ENCODE data around the gene GNAZ.
A peak's percentile ranks its signal among the peaks of the same experiment; 100 is the strongest.

The GNAZ gene

DNA sequence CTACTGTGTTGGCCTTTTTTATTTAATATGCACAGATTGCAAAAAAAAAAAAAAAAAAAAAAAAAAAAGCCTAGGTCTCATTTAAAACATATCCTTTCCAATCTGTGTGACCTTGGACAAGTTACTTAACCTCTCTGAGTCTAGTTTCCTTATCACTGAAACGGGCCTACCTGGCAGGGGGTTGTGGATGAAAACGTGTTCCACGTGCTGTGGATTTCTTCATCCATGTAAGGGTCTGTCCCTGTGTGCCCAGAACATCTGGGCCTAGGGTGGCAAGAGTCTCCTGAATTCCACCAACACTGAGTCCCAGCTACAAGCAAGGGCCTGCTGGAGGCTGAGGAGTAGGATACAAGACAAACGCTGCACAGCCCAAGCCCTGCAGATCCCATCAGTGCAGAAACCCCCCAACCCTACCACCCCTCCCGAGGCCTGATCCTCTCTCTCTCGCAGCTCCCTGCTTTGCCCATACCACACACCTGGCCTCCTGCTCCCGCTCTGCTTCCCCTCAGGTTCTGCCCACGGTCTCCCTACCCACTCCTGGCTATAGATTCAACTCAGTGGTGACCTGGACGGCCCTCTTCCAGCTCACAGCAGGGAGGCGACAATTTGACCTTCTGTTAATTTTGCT is 4.7 kb upstream of the GNAZ start:
- DNase-seq: no peak

DNA sequence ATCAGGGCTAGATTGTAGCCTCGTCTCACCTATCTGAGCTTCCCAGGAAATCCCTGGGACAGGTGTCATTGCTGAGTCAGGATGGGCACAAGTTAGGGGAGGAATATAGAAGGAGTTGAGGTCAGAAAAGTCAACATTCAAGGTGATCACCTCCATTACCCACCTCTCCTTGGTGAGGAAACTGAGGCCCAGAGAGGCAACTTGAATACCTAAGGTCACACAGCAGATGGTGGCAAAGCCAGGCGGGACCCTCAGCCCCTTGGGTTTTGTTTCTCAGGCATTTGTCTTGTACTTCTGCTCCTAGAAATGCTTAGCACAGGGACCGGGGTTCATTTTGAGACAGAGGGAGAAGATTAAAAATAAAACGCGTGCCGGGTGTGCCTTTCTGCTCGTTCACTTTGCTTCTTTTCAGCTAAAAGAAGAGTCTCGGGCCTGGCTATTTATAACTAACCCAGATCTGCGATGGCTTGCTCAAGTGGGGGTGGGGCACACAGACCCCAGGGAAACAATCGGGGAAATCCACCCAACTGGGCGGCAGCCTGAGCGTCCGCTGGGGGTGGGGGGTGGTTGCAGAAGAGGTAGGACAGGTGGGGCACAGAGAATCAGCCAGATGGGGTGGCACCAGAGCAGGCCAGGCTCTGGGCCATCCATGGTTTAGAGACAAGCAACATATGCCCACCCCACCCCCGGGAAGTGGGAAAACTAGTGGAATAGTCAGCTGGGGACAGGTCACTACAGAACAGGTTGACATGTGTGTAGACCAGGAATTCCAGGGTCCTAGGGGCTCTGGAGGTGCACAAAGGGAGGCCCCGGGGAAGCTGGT is 3.9 kb upstream of the GNAZ start:
- no peak for DNase-seq

DNA sequence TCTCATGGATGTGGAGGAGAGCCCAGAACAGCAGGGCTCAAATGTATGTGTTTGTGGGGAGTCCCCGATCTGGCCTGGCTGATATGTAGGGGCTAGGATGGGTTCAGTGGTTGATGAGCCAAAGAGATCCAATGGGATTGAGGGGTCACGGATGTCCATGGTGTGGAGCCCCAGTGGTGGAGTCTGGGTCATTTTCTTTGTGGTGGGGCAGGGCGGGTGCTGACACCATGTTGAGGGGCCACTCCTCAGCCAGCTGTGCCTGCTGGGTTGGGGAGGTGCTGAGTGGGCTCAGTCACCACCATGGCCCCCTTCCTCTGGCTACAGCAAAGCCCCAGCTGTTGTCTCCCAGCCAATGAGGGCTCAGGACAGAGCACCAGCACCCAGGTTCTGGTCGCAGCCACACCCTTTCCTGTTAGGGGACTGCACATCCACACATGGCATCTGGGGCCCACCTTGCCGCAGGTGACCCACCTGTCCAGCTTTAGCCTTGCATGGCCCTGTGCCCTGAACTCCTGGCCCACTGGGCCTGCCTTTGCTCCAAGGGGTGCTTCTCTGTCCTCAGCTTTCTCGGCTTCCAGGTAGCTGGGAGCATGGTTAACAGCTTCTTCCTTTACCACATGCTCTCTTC is 3.2 kb upstream of the GNAZ start:
- DNase-seq: no peak

DNA sequence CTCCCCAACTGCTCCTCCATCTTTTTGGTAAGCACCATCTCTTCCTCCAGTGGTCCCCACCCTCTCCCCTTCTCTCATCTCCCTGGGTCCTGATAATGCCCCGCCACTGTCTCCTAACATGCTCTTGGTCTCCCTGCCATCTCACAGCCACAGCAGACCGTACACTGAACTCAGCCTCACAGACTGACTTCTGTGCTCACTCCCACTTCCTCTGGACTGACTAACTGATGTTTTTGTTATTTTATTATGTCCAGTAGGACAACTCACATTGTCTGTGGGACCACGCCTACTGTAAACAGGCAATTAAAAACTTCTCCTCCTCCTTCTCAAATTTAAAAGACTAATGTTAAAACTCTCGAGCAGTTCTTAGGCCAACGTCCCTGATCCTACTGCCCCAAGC is 2.6 kb upstream of the GNAZ start:
- DNase-seq: no peak

DNA sequence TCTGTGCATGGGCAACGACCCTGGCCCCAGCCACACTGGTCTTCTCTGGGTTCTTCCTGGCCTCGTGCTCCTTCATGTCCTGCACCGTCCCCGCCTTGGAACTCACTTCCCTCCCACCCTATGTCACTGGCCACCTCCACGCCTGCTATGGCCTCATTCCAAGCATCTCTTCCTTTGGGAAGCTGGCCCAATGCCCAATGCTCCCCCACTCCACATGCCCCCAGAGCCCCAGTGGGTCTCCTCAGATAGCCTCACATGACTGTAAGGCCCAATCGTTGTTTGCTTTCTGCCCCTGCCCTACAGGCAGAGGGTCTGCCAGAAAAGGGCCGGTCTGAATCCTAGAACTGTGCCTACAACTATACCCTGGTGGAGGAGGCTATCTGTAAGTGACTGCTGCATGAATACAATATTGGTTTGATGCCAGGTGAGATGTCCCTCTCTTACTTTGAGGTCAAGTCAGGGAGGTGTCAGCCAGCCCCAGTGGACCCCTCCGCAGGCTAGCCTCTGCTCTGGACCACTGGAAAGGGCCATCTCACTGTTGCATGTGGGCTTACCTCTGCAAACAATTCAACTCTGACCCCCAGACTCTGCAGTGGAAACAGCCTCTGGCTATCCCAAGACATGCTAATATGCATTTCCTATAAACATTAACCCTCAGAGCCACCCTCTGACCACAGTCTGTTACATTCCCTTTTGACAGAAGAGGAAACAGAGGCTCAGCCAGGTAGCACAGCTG is 2.1 kb upstream of the GNAZ start:
- DNase-seq: no peak

DNA sequence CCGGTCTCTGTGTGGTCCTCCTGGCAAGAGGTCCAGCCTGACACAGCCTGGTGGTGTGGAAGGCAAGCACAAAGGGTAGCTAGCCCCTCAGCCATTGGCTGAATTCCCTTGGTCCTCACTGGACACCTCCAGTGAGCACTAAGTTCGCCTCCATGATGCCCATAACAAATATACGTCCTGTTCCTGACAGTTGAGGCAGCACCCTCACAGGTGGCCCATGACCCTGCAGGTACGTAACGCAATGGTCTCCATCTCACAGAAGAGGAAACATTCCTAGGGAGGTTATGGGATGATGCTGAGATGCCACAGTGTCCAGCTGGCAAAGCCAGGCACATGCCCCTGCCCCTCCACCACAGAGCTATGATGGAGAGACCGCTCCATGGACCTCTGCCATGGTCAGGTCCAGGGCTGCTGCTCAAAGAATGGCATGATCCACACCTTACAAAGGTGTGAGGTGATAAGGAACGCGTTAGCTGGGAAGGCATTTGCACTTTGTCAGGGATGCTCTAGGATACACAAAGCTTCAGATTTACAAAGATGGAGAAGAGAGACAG is 1.4 kb upstream of the GNAZ start:
- no peak for DNase-seq

DNA sequence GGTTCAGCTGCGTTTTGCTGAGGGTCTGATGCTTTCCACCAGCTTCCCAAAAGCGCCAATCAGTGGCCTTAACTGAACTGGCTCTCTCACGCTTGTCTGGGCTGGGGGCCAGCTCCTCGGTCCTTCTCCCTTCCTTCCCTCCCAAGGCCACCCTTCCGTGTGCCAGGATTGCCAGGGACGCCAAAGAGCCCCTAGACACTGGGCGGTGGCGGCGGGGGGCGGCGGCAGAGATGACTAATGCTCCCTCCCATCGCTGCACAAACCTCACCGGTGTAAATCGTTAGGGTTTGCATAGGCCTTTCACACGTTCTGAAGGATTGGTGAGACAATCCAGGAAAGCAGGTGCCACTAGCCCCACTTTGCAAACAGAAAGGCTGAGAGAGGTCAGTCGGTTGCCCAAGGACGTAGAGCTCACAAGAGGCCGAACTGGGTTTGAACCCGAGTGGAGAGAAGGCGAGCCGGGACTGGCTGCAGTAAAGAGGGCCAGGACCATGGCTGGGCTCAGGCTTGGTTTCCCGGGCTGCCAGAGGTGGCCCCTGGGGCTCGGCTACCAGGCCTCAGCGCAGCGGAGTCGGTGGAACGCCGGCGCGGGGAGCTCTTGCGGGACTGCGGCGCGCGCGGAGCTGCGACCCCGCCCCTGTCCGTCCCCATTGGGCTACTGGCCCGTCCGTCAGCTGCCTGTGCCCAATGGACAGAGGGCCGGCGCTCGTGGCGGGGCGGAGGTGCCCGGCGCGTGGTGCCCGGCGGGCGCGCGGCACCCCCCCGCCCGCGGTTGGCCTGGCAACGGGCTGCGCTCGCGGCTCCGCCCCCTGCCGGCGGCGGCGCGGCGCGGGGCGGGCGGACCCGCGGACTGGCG is 589 bp upstream of the GNAZ start:
- peak; percentile 91 for DNase-seq

DNA sequence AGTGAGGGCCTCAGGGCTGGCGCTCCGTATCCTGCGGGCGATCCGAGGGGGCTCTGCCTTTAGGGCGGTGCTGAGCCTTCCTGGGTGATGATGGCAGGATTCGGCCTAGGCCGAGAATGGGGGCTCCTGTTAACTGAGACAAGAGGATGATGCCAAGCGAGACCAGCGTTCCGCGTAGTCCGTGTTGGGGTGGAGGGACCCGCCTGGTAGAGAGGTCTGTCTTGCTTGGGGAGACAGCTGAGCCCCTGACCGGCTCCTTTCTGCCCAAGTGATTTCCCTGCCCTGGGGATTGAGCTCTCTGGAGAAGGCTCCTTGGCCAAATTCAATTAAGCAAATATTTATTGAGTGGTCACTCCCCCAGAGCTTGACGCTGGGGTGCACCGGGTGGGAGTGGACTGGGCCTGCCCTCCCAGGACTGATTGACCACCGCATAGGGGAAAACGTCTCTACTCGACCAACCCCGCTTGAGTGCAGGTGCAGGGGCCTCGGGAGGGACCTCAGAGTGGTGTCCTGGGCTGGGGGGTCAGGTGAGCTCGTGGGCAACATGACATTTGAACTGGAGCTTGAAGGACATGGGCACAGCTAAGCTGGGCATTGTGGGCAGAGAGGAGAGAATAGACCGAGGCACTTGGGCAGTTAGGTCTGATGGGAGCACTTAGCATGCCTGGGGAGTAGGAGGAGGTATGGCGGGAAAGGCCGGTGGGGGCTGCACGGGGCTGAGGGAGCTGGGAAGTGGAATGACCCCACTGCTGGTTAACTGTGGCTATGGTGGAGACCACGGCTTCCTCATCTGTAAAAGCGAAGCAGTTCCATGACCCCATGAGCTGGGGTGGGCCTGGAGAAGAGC is 1.1 kb downstream of the GNAZ start:
- no peak for DNase-seq

DNA sequence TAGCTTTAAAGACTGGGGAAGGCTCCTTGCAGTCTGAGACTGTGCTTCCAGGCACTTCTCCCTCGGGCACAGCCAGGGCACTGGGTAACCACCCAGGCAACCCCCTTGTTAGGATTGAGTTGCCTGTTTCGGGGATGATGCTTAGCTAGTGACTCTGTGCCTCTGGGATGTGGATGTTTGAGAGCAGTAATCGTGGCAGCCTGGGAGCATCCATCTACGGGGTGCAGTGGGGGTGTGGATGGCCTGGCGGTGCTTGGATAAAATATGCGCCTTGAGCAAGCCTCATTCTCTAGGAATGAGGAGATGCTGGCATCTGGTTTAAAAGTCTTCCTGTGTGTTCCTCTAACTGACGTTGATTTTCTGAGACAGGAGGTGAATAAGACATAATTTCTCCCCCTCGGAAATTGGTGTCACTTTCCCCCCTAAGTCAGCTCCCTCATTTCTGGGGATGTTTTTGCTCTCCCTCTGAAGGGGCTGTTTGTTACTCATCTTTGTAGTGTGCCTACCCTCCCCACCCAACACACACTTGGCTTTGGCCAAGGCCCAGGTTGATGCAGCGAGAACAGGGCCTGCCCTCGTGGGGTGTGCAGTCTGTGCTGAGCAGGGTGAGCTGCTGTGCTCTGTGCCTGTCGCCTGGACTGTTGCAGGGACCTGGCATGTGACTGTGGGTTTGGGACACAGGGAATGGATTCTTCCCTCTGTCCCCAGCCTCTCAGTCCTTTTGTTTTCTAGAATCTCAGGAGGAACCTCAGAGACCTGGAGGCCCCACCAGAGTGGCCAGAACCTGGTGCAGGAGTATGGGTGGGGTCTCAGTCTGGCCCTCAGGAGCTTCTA is 2.0 kb downstream of the GNAZ start:
- DNase-seq: no peak

DNA sequence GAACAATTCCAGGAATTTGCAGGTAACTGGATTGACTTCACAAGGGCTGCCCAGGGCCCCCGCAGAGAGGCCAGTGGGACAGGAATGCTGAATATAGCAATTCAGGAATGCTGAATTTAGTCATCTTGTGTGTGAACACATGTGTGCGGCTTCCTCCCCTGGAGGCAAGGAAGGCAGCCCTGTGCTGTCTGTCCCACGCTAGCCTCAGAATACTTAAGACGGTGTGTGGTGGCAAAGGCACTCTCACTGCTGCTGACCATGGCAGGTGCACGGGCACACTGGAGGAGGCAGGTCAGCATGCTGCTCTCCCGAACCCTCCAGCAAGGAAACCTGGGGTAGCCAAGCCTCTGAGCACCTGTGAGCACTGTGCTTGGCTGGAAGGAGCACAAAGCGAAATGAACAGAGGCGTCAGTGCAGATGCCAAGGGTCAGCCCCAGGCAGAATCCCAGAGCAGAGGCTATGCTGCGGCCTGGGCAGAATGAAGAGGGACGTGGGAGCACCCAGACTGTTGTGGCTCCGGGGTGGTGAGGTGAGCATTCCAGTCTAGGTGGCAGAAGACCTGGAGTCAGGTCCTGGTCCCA is 2.7 kb downstream of the GNAZ start:
- no peak for DNase-seq

DNA sequence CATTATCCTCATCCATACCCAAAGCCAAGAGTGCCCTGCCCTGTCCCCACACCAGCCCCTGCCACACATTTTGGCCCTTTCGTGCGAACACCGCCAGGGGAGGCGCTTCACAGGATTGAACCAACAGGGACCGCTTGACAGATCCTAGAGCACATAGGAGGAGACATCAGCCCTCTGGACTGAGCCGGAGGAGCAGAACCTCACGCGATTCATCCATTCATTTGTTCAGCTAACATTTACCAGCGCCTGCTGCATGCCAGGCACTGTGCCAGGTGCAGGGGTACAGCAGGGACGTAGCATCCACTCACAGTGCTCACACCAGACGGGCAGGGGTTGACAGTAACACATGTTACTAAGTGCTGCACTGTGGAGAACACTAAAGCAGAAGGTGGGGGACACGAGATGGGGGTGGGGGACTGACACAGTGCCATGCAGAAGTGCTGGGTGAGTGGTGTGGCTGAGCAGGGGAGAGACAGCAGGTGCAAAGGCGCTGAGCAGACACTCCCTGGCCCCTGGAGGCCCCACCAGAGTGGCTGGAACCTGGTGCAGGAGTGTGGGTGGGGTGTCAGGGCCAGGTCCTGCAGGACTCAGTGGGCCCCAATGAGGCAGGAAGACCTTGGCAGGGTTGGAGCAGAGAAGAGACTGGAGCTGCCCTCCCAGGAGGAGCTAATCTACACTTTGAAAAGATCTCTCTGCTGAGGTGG is 3.4 kb downstream of the GNAZ start:
- peak; percentile 42 for DNase-seq

DNA sequence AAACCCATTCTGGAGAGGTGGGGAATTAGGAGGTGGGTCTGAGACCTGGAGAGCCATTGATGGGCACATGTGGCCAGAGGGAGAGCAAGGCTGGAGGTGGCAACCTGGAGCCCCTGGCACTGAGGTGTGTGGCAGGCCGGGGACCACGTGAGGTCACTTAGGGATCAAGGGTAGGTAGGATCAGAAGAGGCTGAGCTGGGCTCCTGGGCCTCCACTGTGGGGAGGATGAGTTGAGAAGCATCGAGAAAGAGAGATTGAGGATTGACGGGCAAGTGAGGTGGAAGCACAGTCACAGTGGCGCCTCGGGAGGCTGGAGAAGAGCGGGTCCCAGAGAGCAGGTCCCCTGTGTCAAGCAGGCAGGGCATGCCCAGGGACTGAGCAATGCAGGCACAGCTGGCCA is 4.1 kb downstream of the GNAZ start:
- DNase-seq: no peak

DNA sequence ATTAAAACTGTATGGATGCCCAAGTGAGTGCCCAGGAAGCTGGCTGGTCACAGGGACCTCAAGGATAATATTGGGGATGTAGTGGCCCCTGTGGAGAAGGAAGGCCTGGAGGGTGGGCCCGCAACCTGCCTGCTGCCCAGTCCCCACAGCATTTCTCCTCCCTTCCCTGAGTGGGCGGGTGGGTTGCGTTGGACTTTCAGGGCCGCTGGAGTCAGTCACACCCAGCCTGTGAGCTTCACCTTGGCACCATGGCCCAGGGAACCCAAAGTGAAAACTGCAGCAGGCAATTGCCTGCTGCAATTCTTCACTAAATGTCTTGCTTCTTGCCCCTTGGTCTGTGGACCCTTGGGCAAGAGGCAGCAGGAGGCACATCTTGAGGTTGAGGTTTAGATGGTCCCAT is 4.7 kb downstream of the GNAZ start:
- DNase-seq: no peak

DNA sequence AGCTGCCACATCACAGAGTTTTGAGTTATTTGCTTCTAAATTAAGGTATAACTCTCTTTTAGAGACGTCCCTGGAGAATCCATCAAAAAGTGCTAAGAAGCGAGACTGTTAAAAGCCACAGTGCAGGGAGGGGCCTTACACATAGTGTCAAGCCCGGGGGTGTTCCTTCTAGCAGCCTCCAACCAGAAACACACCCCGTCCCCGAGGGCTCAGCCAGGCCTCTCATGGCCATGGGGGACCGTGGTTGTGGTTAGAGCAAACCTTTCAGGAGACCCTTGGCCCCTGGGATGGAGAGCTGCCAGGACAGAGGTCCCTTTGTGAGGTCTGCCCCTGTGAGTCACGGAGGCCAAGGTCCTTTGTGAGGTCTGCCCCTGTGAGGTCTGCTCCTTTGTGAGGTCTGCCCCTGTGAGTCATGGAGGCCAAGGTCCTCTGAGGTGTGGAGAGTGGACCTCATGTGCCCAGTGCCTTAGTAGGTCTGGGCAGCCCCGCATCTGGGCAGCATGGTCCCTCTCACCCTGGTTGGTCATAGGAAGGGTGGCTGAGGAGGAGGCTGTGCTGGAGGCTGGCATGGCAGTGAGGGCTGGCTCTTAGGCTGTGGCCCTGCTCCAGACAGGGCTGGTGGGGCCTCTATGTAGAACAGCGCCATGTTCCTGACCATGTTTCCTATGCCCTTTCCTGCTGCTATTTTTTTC is 5.4 kb downstream of the GNAZ start:
- DNase-seq: no peak

DNA sequence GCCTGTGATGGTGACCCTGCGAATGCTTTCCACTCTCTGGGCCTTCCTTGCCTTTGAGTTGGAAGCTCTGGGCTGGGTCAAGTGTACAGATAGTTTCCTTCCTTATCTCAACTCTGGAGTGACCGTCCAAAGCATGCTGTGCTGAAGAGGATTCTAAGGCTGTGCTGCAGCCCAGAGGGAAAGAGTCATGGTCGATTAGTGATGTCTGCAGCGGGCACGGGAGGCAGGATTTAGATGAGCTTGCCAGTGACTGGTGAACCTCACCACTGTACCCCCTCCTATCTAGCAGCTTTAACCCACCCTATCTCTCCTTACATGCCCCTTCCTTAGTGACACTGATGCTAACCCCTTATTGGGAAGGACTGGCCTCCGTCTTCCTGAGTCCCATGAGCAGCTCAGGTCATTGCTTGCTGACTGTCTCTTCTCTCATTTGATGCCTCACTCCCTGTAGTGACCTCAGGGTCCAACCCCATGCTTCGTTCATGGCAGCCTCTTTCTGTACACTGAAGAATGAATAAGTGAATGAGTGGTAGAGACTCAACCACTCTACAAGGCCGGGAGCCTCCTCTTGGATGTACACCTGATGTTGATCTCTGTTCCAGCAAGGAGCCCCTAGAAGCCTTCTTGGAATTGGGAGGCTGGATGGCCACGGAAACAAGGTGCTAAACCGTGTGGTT is 6.7 kb downstream of the GNAZ start:
- no peak for DNase-seq

DNA sequence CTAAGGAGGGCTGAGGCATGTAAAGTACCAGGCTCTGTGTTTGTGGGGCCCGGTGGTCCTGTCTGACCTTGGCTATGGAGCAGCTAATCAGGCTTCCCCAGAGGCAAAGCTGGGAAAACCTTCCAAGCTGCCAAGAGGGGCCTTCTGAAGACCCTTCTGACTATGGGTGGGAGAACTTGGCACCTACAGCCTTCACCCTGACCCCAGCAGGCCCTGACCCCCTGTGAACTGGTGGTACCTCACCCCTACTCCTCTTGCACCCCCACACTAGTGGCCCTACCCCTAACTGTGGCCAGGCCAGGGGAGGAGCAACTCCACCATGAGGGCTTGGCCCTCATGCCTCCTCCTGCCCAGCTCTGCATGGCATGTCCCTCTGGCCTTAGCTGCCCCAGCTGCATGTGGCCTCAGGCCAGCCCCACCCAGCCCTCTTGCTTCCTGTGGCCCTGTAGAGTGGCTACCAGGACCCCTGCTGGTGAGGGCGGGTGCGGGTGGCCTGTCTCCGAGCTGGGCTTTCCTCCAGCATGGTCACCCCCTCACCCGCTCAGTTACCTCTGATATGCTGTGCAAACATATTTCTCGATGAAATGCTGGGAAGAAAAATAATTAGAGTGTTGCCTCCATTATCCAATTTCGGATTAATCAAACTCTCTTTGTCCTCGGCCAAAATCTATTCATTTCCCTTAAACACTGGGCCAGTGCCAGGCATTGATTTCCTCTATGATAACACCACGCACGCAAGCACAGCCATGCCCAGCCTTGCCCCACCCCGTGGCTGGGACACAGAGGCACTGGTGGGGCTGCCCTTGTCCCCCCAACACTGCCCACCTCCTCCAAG is 7.5 kb downstream of the GNAZ start:
- DNase-seq: peak; percentile 35

DNA sequence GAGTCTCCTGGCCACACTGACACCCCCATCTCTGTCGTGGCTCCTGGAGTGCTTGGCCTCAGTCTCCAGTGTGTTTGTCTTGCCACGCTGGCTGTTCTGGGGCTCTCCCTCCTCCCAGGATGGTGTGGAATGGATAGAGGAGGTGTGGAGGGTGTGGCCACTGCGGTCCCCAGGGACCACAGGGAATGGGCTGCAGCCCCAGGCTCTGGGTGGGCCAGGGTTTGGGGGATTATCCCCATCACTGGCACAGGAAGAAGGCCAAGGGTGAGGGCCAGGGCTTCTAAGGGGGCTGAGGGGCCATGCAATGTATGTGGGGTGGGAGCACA is 8.1 kb downstream of the GNAZ start:
- no peak for DNase-seq

Data from NCI-H1092 (cell line).